ENCODE measurements around the gene TREML1. TPM values are rescaled to one million over a fixed set of nuclear protein-coding genes. Genes with fewer than 3 reads are reported as not detected.

TREML1 gene
- total and polyA plus RNA-seq, 2 of the 8 experiments (the other 6 are each of a cell fraction or from before 2014, with no cell fraction given) = 0.08 TPM; not detected in 1

GRCh38 chr6:41187924-41188886, 34.1 kb upstream of the TREML1 start:
- H2BK120ac ChIP-seq (replicated peaks; ENCODE audit: low read depth, low read length) = no peak overlapping the region
- FAIRE-seq = no peak
- no peaks in the 10 kb centered on the region for H3K27me3 ChIP-seq (replicated peaks in 1 of 4; ENCODE audit: control insufficient read depth in 3 of 4, extremely low read depth in 1 of 4, insufficient read depth in 3 of 4, low read length in 3 of 4)
- no peaks in the 10 kb centered on the region; a peak in 1 of 7 replicates for H3K4me1 ChIP-seq (replicated peaks in 1 of 4; ENCODE audit: control insufficient read depth in 3 of 4, insufficient read depth in 4 of 4, low read length in 3 of 4)
- CTCF ChIA-PET (ENCODE audit: partially characterized antibody) = interaction anchor here (0.9 to 6.2 kb wide), 11 partner anchors 7 to 133 kb away, joined by 3 to 51 read pairs (median 5); partner anchors contain the start of gene TREML2
- no peak overlapping the region for H4K5ac ChIP-seq (ENCODE audit: insufficient read length, low read depth, low read length)
- no peak overlapping the region for H2BK12ac ChIP-seq (ENCODE audit: low read depth, low read length)
- no peak overlapping the region for H3K4me3 ChIP-seq (ENCODE audit: extremely low read depth in 1 of 4, insufficient read depth in 2 of 4, low read depth in 3 of 4, low read length in 4 of 4)
- no peak overlapping the region for H3K56ac ChIP-seq (replicated peaks; ENCODE audit: insufficient read length, low read depth, low read length)
- H3K79me2 ChIP-seq (ENCODE audit: control insufficient read depth in 1 of 2, insufficient read depth in 2 of 2, low read length in 2 of 2) = no peaks in the 10 kb centered on the region
- H4K91ac ChIP-seq (replicated peaks; ENCODE audit: insufficient read length, low read length) = no peak overlapping the region
- H4K8ac ChIP-seq (ENCODE audit: extremely low read depth, insufficient read depth, low read length) = no peak overlapping the region
- no peak overlapping the region for H2AK5ac ChIP-seq (ENCODE audit: low read depth, low read length)
- POLR2A ChIA-PET (ENCODE audit: partially characterized antibody) = interaction anchor here (1.4 kb wide), 1 partner anchor 8 kb away, joined by 5 read pairs; no protein-coding TSS in a partner anchor
- peak overlapping the region; percentile 46; the same call in 1 of the 2 replicates for H2BK15ac ChIP-seq (ENCODE audit: low read length)
- no peak overlapping the region for H2AFZ ChIP-seq (ENCODE audit: low read length)
- H3K9ac ChIP-seq (replicated peaks in 1 of 4; ENCODE audit: extremely low read depth in 1 of 4, low read depth in 3 of 4, low read length in 3 of 4) = no peak overlapping the region
- H3K23ac ChIP-seq (ENCODE audit: insufficient read length) = no peak overlapping the region
- H4K20me1 ChIP-seq (replicated peaks in 1 of 2; ENCODE audit: control insufficient read depth in 1 of 2, insufficient read depth in 2 of 2, low read length in 2 of 2) = no peaks in the 10 kb centered on the region
- DNase-seq (ENCODE audit: low read depth in 1 of 2, low spot score in 2 of 2) = peak in 1 of 2 experiments; percentile 34
- H3K4me2 ChIP-seq (ENCODE audit: insufficient read depth in 1 of 2, low read depth in 2 of 2, low read length in 2 of 2) = no peak overlapping the region
- no peaks in the 10 kb centered on the region for H3K23me2 ChIP-seq (ENCODE audit: low read depth, low read length)
- H3K79me1 ChIP-seq (ENCODE audit: low read depth, low read length) = no peaks in the 10 kb centered on the region
- H3K4ac ChIP-seq (replicated peaks; ENCODE audit: insufficient read length, low read depth, low read length) = no peak overlapping the region
- H3K18ac ChIP-seq (ENCODE audit: extremely low read depth, low read length) = no peak overlapping the region
- H2BK20ac ChIP-seq (ENCODE audit: low read length) = no peak overlapping the region
- no peak overlapping the region for H3K14ac ChIP-seq (ENCODE audit: insufficient read length)
- H3K27ac ChIP-seq (ENCODE audit: low read depth, low read length) = 0 out of 2 replicates have a peak overlapping the region, but pooled peaks have one; percentile 33
- no peak overlapping the region for H2BK5ac ChIP-seq (ENCODE audit: low read depth, low read length)
- peaks cover 5 to 16% of the 10 kb centered on the region in 2 experiments; a peak in 3 of 4 replicates for H3K9me3 ChIP-seq (ENCODE audit: insufficient read depth in 2 of 2, low read depth in 1 of 2, low read length in 1 of 2)
- no peak for TF ChIP-seq TBP (IDR thresholded peaks at IDR 0.05; ENCODE audit: low read depth, low read length)
- no peak for TF ChIP-seq E2F6 (IDR thresholded peaks at IDR 0.05)
- TF ChIP-seq BRCA1 (IDR thresholded peaks at IDR 0.05; ENCODE audit: low read depth, low read length) = no peak
- WGBS, 2 experiments (ENCODE audit: extremely low coverage in 1 of 2, insufficient coverage in 1 of 2, insufficient read length in 1 of 2, insufficient replicate concordance in 2 of 2, low coverage in 1 of 2, low lambda C conversion rate in 2 of 2, missing lambda C conversion rate in 1 of 2) = 89% methylated on average over 7 of the region's 8 CpGs; no CpG with 5 or more reads in 1 of the 2 experiments
- H3K36me3 ChIP-seq (ENCODE audit: control insufficient read depth in 2 of 4, insufficient read depth in 4 of 4, low read length in 3 of 4) = no peaks in the 10 kb centered on the region
